Neural progenitor cell (in vitro differentiated cells): ENCODE results near the gene PGAP6. TPM values are rescaled to one million over a fixed set of nuclear protein-coding genes. Genes with fewer than 3 reads are reported as not detected.
"Not testable (repeated sequence)": the region's sequence is repeated elsewhere in the genome, so short reads cannot be mapped to it uniquely, and the experiment has no call there.

ENCODE experiments used
- DNase-seq: peaks from one replicate; pipeline ENCODE4 v3.0.0-alpha.2; 2016; ENCODE audit warnings: low spot score
- H2AFZ ChIP-seq: fragments of 200-600 bp; sonication (generic); replicated peaks from 2 replicates; pipeline ENCODE4 v1.6.1; 2016; ENCODE audit warnings: antibody characterized with exemption
- H3F3A ChIP-seq: fragments of 200-600 bp; sonication (generic); 2 replicates; pipeline ENCODE4 v1.6.1; 2016; ENCODE audit warnings: antibody characterized with exemption, low read depth
- H3K27ac ChIP-seq: fragments of 200-600 bp; sonication (generic); 2 replicates; pipeline ENCODE4 v1.5.1; 2016; ENCODE audit warnings: mild to moderate bottlenecking
- H3K27me3 ChIP-seq: fragments of 200-600 bp; sonication (generic); 2 replicates; pipeline ENCODE4 v1.6.1; 2016; ENCODE audit warnings: mild to moderate bottlenecking, moderate library complexity
- H3K36me3 ChIP-seq: fragments of 200-600 bp; sonication (generic); 2 replicates; pipeline ENCODE4 v1.5.1; 2016
- H3K4me1 ChIP-seq: fragments of 200-600 bp; sonication (generic); 2 replicates; pipeline ENCODE4 v1.6.1; 2016; ENCODE audit warnings: mixed run types
- H3K4me2 ChIP-seq: fragments of 200-600 bp; sonication (generic); 2 replicates; pipeline ENCODE4 v1.6.1; 2016
- H3K4me3 ChIP-seq: fragments of 200-600 bp; sonication (generic); 2 replicates; pipeline ENCODE4 v1.5.1; 2016
- H3K79me2 ChIP-seq: fragments of 200-600 bp; sonication (generic); 2 replicates; pipeline ENCODE4 v1.6.1; 2016; ENCODE audit warnings: low read depth
- H3K9ac ChIP-seq: fragments of 200-600 bp; sonication (generic); 2 replicates; pipeline ENCODE4 v1.6.1; 2016
- H3K9me3 ChIP-seq: fragments of 200-600 bp; sonication (generic); 2 replicates; pipeline ENCODE4 v1.5.1; 2016; ENCODE audit warnings: low read depth
- H4K20me1 ChIP-seq: fragments of 200-600 bp; sonication (generic); 2 replicates; pipeline ENCODE4 v1.6.1; 2016; ENCODE audit warnings: low read depth
- H3K27ac Mint-ChIP-seq: 3 replicates; pipeline ENCODE4 v1.8.0; 2021; ENCODE audit warnings: mixed read lengths
- H3K27me3 Mint-ChIP-seq: 2 replicates; pipeline ENCODE4 v1.8.0; 2022; ENCODE audit warnings: low read depth, mild to moderate bottlenecking, inconsistent platforms, moderate library complexity, mixed read lengths; ENCODE audit not compliant: insufficient read depth
- H3K36me3 Mint-ChIP-seq: 3 replicates; pipeline ENCODE4 v1.8.0; 2021; ENCODE audit warnings: mixed read lengths
- H3K4me1 Mint-ChIP-seq: 3 replicates; pipeline ENCODE4 v1.8.0; 2021; ENCODE audit warnings: mixed read lengths
- H3K4me3 Mint-ChIP-seq: 3 replicates; pipeline ENCODE4 v1.8.0; 2021; ENCODE audit warnings: mild to moderate bottlenecking, moderate library complexity, mixed read lengths
- H3K9me3 Mint-ChIP-seq: 3 replicates; pipeline ENCODE4 v1.8.0; 2020; ENCODE audit warnings: mixed read lengths
- CTCF ChIP-seq: fragments of 200-600 bp; sonication (generic); IDR thresholded peaks from 2 replicates; pipeline ENCODE4 v1.5.1; 2017; ENCODE audit warnings: antibody characterized with exemption, mild to moderate bottlenecking
- EZH2 ChIP-seq: fragments of 200-600 bp; sonication (generic); IDR thresholded peaks from 2 replicates; pipeline ENCODE4 v1.6.1; 2017; ENCODE audit warnings: antibody characterized with exemption, mild to moderate bottlenecking, moderate library complexity
- EZH2phosphoT487 ChIP-seq: fragments of 200-600 bp; sonication (generic); IDR thresholded peaks from 2 replicates; pipeline ENCODE4 v1.6.1; 2017; ENCODE audit warnings: antibody characterized with exemption
- total RNA-seq: library from RNA; depleted of rRNA; stranded (reverse); fragments of >200 nt; gene quantifications from 2 replicates; pipeline ENCODE4 v1.2.3, GENCODE V29; 2015; ENCODE audit warnings: low replicate concordance

The PGAP6 gene
- total RNA-seq, 1 donor from 2014 or later, result 16.7 TPM

- Histone ChIP-seq H3K4me1 (no peaks in the 10 kb centered on the region), H2AFZ (no peak overlapping the region), H4K20me1 (peaks cover 16% of the 10 kb centered on the region), H3K36me3 (no peaks in the 10 kb centered on the region), H3K4me2 (no peak overlapping the region), H3F3A (no peaks in the 10 kb centered on the region), H3K79me2 (peaks cover 88% of the 10 kb centered on the region), H3K9me3 (no peaks in the 10 kb centered on the region), H3K9ac (no peak overlapping the region), H3K27me3 (no peaks in the 10 kb centered on the region), H3K27ac (no peak overlapping the region), H3K4me3 (no peak overlapping the region)
- H3K27me3 Mint-ChIP-seq, result peaks cover 6% of the 10 kb centered on the region
- H3K9me3 Mint-ChIP-seq, result no peaks in the 10 kb centered on the region
- H3K36me3 Mint-ChIP-seq, result peaks cover 26% of the 10 kb centered on the region
- no peak for TF ChIP-seq CTCF
- TF ChIP-seq EZH2phosphoT487, result no peak
- TF ChIP-seq EZH2, result no peak
- no peak overlapping the region for H3K4me3 Mint-ChIP-seq
- no peak overlapping the region for H3K27ac Mint-ChIP-seq
- H3K4me1 Mint-ChIP-seq, result no peaks in the 10 kb centered on the region
- no peak for DNase-seq
Observed at GRCh38 chr16:339680-340079, 42.1 kb downstream of the PGAP6 start.

GRCh38 chr16:337975-338575, 43.7 kb downstream of the PGAP6 start:
- peaks cover 88% of the 10 kb centered on the region for H3K79me2 ChIP-seq
- H3K9me3 ChIP-seq, result no peaks in the 10 kb centered on the region
- H3K4me1 Mint-ChIP-seq, result no peaks in the 10 kb centered on the region
- H4K20me1 ChIP-seq, result peaks cover 16% of the 10 kb centered on the region
- no peaks in the 10 kb centered on the region for H3K36me3 ChIP-seq
- no peak for TF ChIP-seq EZH2
- TF ChIP-seq CTCF, result no peak
- TF ChIP-seq EZH2phosphoT487, result no peak
- H3K27me3 ChIP-seq, result no peaks in the 10 kb centered on the region
- peak; percentile 1 for DNase-seq
- no peak overlapping the region for H2AFZ ChIP-seq
- no peak overlapping the region for H3K4me2 ChIP-seq
- H3K4me1 ChIP-seq, result no peaks in the 10 kb centered on the region
- H3K9me3 Mint-ChIP-seq, result no peaks in the 10 kb centered on the region
- H3K27me3 Mint-ChIP-seq, result peaks cover 6% of the 10 kb centered on the region
- H3K4me3 ChIP-seq, result no peak overlapping the region
- H3K9ac ChIP-seq, result no peak overlapping the region
- no peaks in the 10 kb centered on the region for H3F3A ChIP-seq
- H3K27ac Mint-ChIP-seq, result no peak overlapping the region
- H3K36me3 Mint-ChIP-seq, result peaks cover 19% of the 10 kb centered on the region
- no peak overlapping the region for H3K27ac ChIP-seq
- H3K4me3 Mint-ChIP-seq, result no peak overlapping the region

GRCh38 chr16:337437-337836, 44.3 kb downstream of the PGAP6 start:
- peaks cover 20% of the 10 kb centered on the region for H4K20me1 ChIP-seq
- DNase-seq, result no peak

GRCh38 chr16:336269-336668, 45.5 kb downstream of the PGAP6 start:
- H3K36me3 ChIP-seq, result no peaks in the 10 kb centered on the region
- no peak for DNase-seq
- H2AFZ ChIP-seq, result no peak overlapping the region
- H3K4me3 ChIP-seq, result no peak overlapping the region
- peaks cover 13% of the 10 kb centered on the region for H3F3A ChIP-seq
- no peaks in the 10 kb centered on the region for H3K9me3 ChIP-seq
- no peak overlapping the region for H3K9ac ChIP-seq
- no peak overlapping the region for H3K4me2 ChIP-seq
- H3K27me3 ChIP-seq, result no peaks in the 10 kb centered on the region
- Mint-ChIP-seq H3K4me1 (peaks cover 12% of the 10 kb centered on the region), H3K27me3 (peaks cover 4% of the 10 kb centered on the region), H3K27ac (no peak overlapping the region), H3K36me3 (peaks cover 6% of the 10 kb centered on the region), H3K4me3 (no peak overlapping the region), H3K9me3 (no peaks in the 10 kb centered on the region)
- peaks cover 94% of the 10 kb centered on the region for H3K79me2 ChIP-seq
- H3K27ac ChIP-seq, result no peak overlapping the region
- TF ChIP-seq EZH2phosphoT487, result no peak
- TF ChIP-seq EZH2, result no peak
- no peak for TF ChIP-seq CTCF
- H3K4me1 ChIP-seq, result peaks cover 3% of the 10 kb centered on the region
- peaks cover 31% of the 10 kb centered on the region for H4K20me1 ChIP-seq

More at GRCh38 chr16:337437-337836, 44.3 kb downstream of the PGAP6 start:
- no peak overlapping the region for H3K4me2 ChIP-seq
- no peak for TF ChIP-seq EZH2
- peaks cover 4% of the 10 kb centered on the region for H3K4me1 Mint-ChIP-seq
- H3K27me3 ChIP-seq, result no peaks in the 10 kb centered on the region
- peaks cover 13% of the 10 kb centered on the region for H3K36me3 Mint-ChIP-seq
- no peak overlapping the region for H3K4me3 Mint-ChIP-seq
- H3K4me3 ChIP-seq, result no peak overlapping the region
- H3F3A ChIP-seq, result peaks cover 4% of the 10 kb centered on the region
- no peak overlapping the region for H3K27ac Mint-ChIP-seq
- H3K9ac ChIP-seq, result no peak overlapping the region
- H3K4me1 ChIP-seq, result no peaks in the 10 kb centered on the region
- no peak overlapping the region for H2AFZ ChIP-seq
- no peaks in the 10 kb centered on the region for H3K9me3 Mint-ChIP-seq
- H3K9me3 ChIP-seq, result no peaks in the 10 kb centered on the region
- H3K27ac ChIP-seq, result no peak overlapping the region
- H3K79me2 ChIP-seq, result peaks cover 87% of the 10 kb centered on the region
- no peaks in the 10 kb centered on the region for H3K36me3 ChIP-seq
- H3K27me3 Mint-ChIP-seq, result peaks cover 6% of the 10 kb centered on the region

GRCh38 chr16:334861-335632, 46.7 kb downstream of the PGAP6 start:
- H3K27ac ChIP-seq, H3K4me2 ChIP-seq, H3K9me3 Mint-ChIP-seq, H3K27me3 Mint-ChIP-seq, H2AFZ ChIP-seq, H3K4me3 ChIP-seq, H3K27ac Mint-ChIP-seq, H3K4me3 Mint-ChIP-seq, H3K36me3 Mint-ChIP-seq, H3K36me3 ChIP-seq, H3K27me3 ChIP-seq, DNase-seq, H3K9me3 ChIP-seq, H3K9ac ChIP-seq, H3K4me1 ChIP-seq: not testable (repeated sequence)
- peaks cover 24% of the 10 kb centered on the region for H3K4me1 Mint-ChIP-seq
- Histone ChIP-seq H3K79me2 (peaks cover 96% of the 10 kb centered on the region), H3F3A (peaks cover 17% of the 10 kb centered on the region), H4K20me1 (peaks cover 42% of the 10 kb centered on the region)
